Liver (tissue), 9 donors: ENCODE data around the gene FBXO28. TPM values are rescaled to one million over a fixed set of nuclear protein-coding genes. Genes with fewer than 3 reads are reported as not detected.

ENCODE experiments used
- DNase-seq: peaks from one replicate; pipeline ENCODE4 v3.0.0-alpha.2; 2017; ENCODE audit warnings: low spot score
- H3K27ac ChIP-seq, 2 donors: one replicate each; pipeline ENCODE4 v1.7.0; 2013; ENCODE audit warnings: inconsistent platforms in 2 of 2, low read length in 2 of 2, control low read depth in 1 of 2, low read depth in 1 of 2, mild to moderate bottlenecking in 1 of 2
- H3K27me3 ChIP-seq, 4 donors: one replicate each; pipeline versions ENCODE4 v1.6.1 to v1.7.0; 2013; ENCODE audit warnings: low read length in 3 of 4, inconsistent platforms in 1 of 4, mild to moderate bottlenecking in 1 of 4, moderate library complexity in 1 of 4; ENCODE audit not compliant: control insufficient read depth in 4 of 4, insufficient read depth in 4 of 4
- H3K36me3 ChIP-seq, 4 donors: one replicate each; pipeline versions ENCODE4 v1.6.1 to v1.7.0; 2013; ENCODE audit warnings: low read length in 3 of 4, mild to moderate bottlenecking in 3 of 4, low read depth in 1 of 4, moderate library complexity in 1 of 4; ENCODE audit not compliant: control insufficient read depth in 4 of 4, insufficient read depth in 3 of 4
- H3K4me1 ChIP-seq, 4 donors: one replicate each; pipeline versions ENCODE4 v1.6.1 to v1.7.0; 2013; ENCODE audit warnings: low read length in 3 of 4, mild to moderate bottlenecking in 3 of 4, moderate library complexity in 1 of 4; ENCODE audit not compliant: control insufficient read depth in 4 of 4, insufficient read depth in 4 of 4
- H3K4me3 ChIP-seq, 3 donors: one replicate each; pipeline versions ENCODE4 v1.6.1 to v1.7.0; 2013; ENCODE audit warnings: low read length in 3 of 3, control low read depth in 1 of 3, low read depth in 1 of 3, mild to moderate bottlenecking in 1 of 3
- H3K9ac ChIP-seq, 2 donors: one replicate each; pipeline ENCODE4 v1.7.0; 2013; ENCODE audit warnings: low read length in 2 of 2, mild to moderate bottlenecking in 2 of 2, moderate library complexity in 2 of 2, control low read depth in 1 of 2, low read depth in 1 of 2
- H3K9me3 ChIP-seq, 4 donors: one replicate each; pipeline versions ENCODE4 v1.6.1 to v1.7.0; 2013; ENCODE audit warnings: low read length in 3 of 4; ENCODE audit not compliant: control insufficient read depth in 4 of 4
- EGR1 ChIP-seq, 2 donors: IDR thresholded peaks; 2 replicates each; pipeline ENCODE4 v1.6.1; 2016 to 2018; ENCODE audit warnings: antibody characterized with exemption in 2 of 2, low read depth in 2 of 2
- FOXA1 ChIP-seq: IDR thresholded peaks from 2 replicates; pipeline ENCODE4 v1.6.1; 2016; ENCODE audit warnings: antibody characterized with exemption
- FOXA2 ChIP-seq: IDR thresholded peaks from 2 replicates; pipeline ENCODE4 v1.6.1; 2016; ENCODE audit warnings: antibody characterized with exemption
- GABPA ChIP-seq, 2 donors: IDR thresholded peaks in 1 of 2; conservative IDR thresholded peaks in 1 of 2; 2 replicates each; pipeline ENCODE4 v1.6.1; 2016; ENCODE audit warnings: antibody characterized with exemption in 2 of 2, mild to moderate bottlenecking in 1 of 2, moderate library complexity in 1 of 2
- HNF4A ChIP-seq, 2 donors: conservative IDR thresholded peaks; 2 replicates each; pipeline ENCODE4 v1.6.1; 2016; ENCODE audit warnings: antibody characterized with exemption in 2 of 2, mild to moderate bottlenecking in 2 of 2
- HNF4G ChIP-seq: IDR thresholded peaks from 2 replicates; pipeline ENCODE4 v1.6.1; 2016; ENCODE audit warnings: antibody characterized with exemption
- JUND ChIP-seq, 2 donors: IDR thresholded peaks; 2 replicates each; pipeline ENCODE4 v1.6.1; 2016; ENCODE audit warnings: antibody characterized with exemption in 2 of 2
- NR2F2 ChIP-seq: IDR thresholded peaks from 2 replicates; pipeline ENCODE4 v1.6.1; 2016; ENCODE audit warnings: antibody characterized with exemption
- RXRA ChIP-seq, 2 donors: IDR thresholded peaks; 2 replicates each; pipeline ENCODE4 v1.6.1; 2017 to 2018; ENCODE audit warnings: antibody characterized with exemption in 2 of 2, mild to moderate bottlenecking in 1 of 2
- SP1 ChIP-seq: IDR thresholded peaks from 2 replicates; pipeline ENCODE4 v1.6.1; 2018; ENCODE audit warnings: antibody characterized with exemption, mild to moderate bottlenecking
- TAF1 ChIP-seq: conservative IDR thresholded peaks from 2 replicates; pipeline ENCODE4 v1.6.1; 2016; ENCODE audit warnings: antibody characterized with exemption, mild to moderate bottlenecking
- YY1 ChIP-seq: IDR thresholded peaks from 2 replicates; pipeline ENCODE4 v1.6.1; 2016; ENCODE audit warnings: antibody characterized with exemption, mild to moderate bottlenecking
- WGBS: extraction: QIAGEN DNeasy Blood & Tissue Kit; methylation state at CpG from one replicate; pipeline ENCODE4 v1.1.7; 2013; 5-methylcytosine and 5-hydroxymethylcytosine counted together
- polyA plus RNA-seq, 2 donors: library from polyadenylated mRNA; stranded (reverse) in 1 of 2; unstranded in 1 of 2; fragments of 200-250 nt in 1 of 2; fragments of >200 nt in 1 of 2; fragmentation: Nextera tagmentation in 1 of 2; extraction: Ambion mirVana in 1 of 2; gene quantifications; one replicate each; pipeline versions ENCODE4 v1.2.1 to v1.2.3, GENCODE V29; 2013 to 2015
- total RNA-seq, 2 donors: library from RNA; depleted of rRNA; stranded (reverse); fragments of >200 nt; gene quantifications; one replicate each; pipeline ENCODE4 v1.2.3, GENCODE V29; 2014
- TF ChIP-seq, protein P1 (sequence below): fragments of 150-350 bp; IDR thresholded peaks from 2 replicates; pipeline ENCODE4 v1.5.1; 2017; ENCODE audit warnings: improper control_type of control experiment, low read depth, low read length; ENCODE audit not compliant: missing input control
- TF ChIP-seq, protein P2 (sequence below): IDR thresholded peaks from 2 replicates; pipeline ENCODE4 v1.6.1; 2016; ENCODE audit warnings: antibody characterized with exemption, mild to moderate bottlenecking
- TF ChIP-seq, protein P3 (sequence below): IDR thresholded peaks from 2 replicates; pipeline ENCODE4 v1.6.1; 2016; ENCODE audit warnings: antibody characterized with exemption
- TF ChIP-seq, protein P4 (sequence below): IDR thresholded peaks from 2 replicates; pipeline ENCODE4 v1.6.1; 2016; ENCODE audit warnings: antibody characterized with exemption
- TF ChIP-seq, protein P5 (sequence below): IDR thresholded peaks from 2 replicates; pipeline ENCODE4 v1.6.1; 2016; ENCODE audit warnings: antibody characterized with exemption
- donor health status: healthy.
- donor health status: healthy.
- donor health status: healthy.
- donor health status: healthy.
- donor health status: healthy.

Gene FBXO28
- total and polyA plus RNA-seq, 4 donors, result 6.7 to 23.1 (median 13.1) TPM

DNA sequence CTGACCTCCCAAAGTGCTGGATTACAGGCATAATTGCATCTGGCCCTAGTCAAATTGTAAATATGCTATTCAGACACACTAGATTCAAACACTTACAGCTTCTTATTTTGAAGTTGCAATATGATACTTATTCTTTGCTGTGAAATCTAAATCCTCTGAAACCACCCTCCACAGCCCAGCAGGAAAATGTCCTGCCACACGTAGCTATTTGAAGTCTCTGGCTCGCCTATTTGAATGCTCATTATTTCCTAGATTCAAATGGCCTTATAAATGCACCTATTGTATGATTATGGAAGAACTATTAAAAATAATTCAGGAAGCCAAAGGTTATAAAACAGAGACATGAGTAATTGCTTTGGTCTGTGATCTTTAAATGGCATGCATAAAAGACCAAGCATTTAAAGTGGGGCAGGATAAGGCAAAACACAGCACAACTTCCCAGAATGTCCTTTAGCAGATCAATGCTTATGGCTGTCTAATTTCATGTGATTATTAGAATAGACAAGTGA, 26.6 kb upstream of the FBXO28 start:
- WGBS, result 88% methylated on average over 2 of the region's 2 CpGs
- Histone ChIP-seq H3K36me3 (no peaks in the 10 kb centered on the region), H3K9ac (no peak overlapping the region), H3K9me3 (no peaks in the 10 kb centered on the region), H3K27me3 (no peaks in the 10 kb centered on the region), H3K27ac (no peak overlapping the region), H3K4me1 (no peaks in the 10 kb centered on the region), H3K4me3 (no peak overlapping the region)
- DNase-seq, result no peak
- no peak for TF ChIP-seq JUND (IDR thresholded peaks at IDR 0.05)
- TF ChIP-seq, protein P1, sequence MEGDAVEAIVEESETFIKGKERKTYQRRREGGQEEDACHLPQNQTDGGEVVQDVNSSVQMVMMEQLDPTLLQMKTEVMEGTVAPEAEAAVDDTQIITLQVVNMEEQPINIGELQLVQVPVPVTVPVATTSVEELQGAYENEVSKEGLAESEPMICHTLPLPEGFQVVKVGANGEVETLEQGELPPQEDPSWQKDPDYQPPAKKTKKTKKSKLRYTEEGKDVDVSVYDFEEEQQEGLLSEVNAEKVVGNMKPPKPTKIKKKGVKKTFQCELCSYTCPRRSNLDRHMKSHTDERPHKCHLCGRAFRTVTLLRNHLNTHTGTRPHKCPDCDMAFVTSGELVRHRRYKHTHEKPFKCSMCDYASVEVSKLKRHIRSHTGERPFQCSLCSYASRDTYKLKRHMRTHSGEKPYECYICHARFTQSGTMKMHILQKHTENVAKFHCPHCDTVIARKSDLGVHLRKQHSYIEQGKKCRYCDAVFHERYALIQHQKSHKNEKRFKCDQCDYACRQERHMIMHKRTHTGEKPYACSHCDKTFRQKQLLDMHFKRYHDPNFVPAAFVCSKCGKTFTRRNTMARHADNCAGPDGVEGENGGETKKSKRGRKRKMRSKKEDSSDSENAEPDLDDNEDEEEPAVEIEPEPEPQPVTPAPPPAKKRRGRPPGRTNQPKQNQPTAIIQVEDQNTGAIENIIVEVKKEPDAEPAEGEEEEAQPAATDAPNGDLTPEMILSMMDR, result no peak
- TF ChIP-seq, protein P2, sequence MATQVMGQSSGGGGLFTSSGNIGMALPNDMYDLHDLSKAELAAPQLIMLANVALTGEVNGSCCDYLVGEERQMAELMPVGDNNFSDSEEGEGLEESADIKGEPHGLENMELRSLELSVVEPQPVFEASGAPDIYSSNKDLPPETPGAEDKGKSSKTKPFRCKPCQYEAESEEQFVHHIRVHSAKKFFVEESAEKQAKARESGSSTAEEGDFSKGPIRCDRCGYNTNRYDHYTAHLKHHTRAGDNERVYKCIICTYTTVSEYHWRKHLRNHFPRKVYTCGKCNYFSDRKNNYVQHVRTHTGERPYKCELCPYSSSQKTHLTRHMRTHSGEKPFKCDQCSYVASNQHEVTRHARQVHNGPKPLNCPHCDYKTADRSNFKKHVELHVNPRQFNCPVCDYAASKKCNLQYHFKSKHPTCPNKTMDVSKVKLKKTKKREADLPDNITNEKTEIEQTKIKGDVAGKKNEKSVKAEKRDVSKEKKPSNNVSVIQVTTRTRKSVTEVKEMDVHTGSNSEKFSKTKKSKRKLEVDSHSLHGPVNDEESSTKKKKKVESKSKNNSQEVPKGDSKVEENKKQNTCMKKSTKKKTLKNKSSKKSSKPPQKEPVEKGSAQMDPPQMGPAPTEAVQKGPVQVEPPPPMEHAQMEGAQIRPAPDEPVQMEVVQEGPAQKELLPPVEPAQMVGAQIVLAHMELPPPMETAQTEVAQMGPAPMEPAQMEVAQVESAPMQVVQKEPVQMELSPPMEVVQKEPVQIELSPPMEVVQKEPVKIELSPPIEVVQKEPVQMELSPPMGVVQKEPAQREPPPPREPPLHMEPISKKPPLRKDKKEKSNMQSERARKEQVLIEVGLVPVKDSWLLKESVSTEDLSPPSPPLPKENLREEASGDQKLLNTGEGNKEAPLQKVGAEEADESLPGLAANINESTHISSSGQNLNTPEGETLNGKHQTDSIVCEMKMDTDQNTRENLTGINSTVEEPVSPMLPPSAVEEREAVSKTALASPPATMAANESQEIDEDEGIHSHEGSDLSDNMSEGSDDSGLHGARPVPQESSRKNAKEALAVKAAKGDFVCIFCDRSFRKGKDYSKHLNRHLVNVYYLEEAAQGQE, result no peak

DNA sequence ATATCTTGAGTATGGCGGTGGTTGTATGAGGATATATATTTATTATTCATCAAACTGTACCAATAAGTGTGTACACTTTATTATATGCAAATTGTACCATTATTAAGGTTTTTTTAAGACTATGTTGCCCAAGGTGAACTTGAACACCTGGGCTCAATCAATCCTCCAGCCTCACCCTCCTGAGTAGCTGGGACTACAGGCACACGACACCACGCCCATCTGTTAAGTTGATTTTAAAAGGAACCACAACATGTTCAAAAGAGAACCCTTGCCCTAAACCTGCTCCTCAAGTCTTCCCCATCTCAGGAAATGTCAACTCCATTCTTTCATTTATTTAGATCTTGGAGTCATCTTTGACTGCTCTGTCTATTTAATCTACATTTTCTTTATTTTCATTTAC, 24.3 kb upstream of the FBXO28 start:
- Histone ChIP-seq H3K27ac (no peak overlapping the region), H3K36me3 (no peaks in the 10 kb centered on the region), H3K4me1 (no peaks in the 10 kb centered on the region), H3K9ac (no peak overlapping the region), H3K27me3 (no peaks in the 10 kb centered on the region), H3K9me3 (no peaks in the 10 kb centered on the region), H3K4me3 (no peak overlapping the region)
- DNase-seq, result no peak
- TF ChIP-seq, protein P1, result no peak
- TF ChIP-seq HNF4G, result no peak
- TF ChIP-seq FOXA1, result no peak
- TF ChIP-seq YY1, result no peak
- no peak for TF ChIP-seq RXRA (IDR thresholded peaks at IDR 0.05)
- no peak for TF ChIP-seq TAF1
- TF ChIP-seq, protein P3, sequence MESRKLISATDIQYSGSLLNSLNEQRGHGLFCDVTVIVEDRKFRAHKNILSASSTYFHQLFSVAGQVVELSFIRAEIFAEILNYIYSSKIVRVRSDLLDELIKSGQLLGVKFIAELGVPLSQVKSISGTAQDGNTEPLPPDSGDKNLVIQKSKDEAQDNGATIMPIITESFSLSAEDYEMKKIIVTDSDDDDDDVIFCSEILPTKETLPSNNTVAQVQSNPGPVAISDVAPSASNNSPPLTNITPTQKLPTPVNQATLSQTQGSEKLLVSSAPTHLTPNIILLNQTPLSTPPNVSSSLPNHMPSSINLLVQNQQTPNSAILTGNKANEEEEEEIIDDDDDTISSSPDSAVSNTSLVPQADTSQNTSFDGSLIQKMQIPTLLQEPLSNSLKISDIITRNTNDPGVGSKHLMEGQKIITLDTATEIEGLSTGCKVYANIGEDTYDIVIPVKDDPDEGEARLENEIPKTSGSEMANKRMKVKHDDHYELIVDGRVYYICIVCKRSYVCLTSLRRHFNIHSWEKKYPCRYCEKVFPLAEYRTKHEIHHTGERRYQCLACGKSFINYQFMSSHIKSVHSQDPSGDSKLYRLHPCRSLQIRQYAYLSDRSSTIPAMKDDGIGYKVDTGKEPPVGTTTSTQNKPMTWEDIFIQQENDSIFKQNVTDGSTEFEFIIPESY, result no peak
- TF ChIP-seq GABPA (IDR thresholded peaks at IDR 0.05 in 1 of 2, conservative IDR thresholded peaks at IDR 0.05 in 1 of 2), result no peak
- TF ChIP-seq, protein P4, sequence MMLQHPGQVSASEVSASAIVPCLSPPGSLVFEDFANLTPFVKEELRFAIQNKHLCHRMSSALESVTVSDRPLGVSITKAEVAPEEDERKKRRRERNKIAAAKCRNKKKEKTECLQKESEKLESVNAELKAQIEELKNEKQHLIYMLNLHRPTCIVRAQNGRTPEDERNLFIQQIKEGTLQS, result no peak
- TF ChIP-seq SP1, result no peak
- TF ChIP-seq, protein P5, sequence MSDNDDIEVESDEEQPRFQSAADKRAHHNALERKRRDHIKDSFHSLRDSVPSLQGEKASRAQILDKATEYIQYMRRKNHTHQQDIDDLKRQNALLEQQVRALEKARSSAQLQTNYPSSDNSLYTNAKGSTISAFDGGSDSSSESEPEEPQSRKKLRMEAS, result no peak
- TF ChIP-seq EGR1 (IDR thresholded peaks at IDR 0.05; ENCODE audit: low read depth in 2 of 2), result no peak
- no peak for TF ChIP-seq HNF4A (conservative IDR thresholded peaks at IDR 0.05)
- TF ChIP-seq, protein P2, result no peak
- no peak for TF ChIP-seq FOXA2
- no peak for TF ChIP-seq NR2F2
- WGBS, result 85% methylated on average over 3 of the region's 3 CpGs
